ENCODE data around the gene EIF4B. TPM values are rescaled to one million over a fixed set of nuclear protein-coding genes. Genes with fewer than 3 reads are reported as not detected.
"Not testable (repeated sequence)": the region's sequence is repeated elsewhere in the genome, so short reads cannot be mapped to it uniquely, and the experiment has no call there.

Gene EIF4B
- total RNA-seq, 1 donor from 2014 or later = 436 TPM

- TF ChIP-seq CTCF (IDR thresholded peaks at IDR 0.05) = no peak
Observed at GRCh38 chr12:53004582-53004981, 1.7 kb upstream of the EIF4B start.

GRCh38 chr12:53005215-53005985 lies 856 bp upstream of the EIF4B start:
- TF ChIP-seq CTCF (IDR thresholded peaks at IDR 0.05) = no peak
- Histone ChIP-seq H3K4me1 (peaks cover 39% of the 10 kb centered on the region), H3K36me3 (peaks cover 5% of the 10 kb centered on the region), H3K27ac (peak overlapping the region; percentile 80), H3K27me3 (no peaks in the 10 kb centered on the region), H3K4me3 (peak overlapping the region; percentile 91), H3K9me3 (no peaks in the 10 kb centered on the region)
- ATAC-seq = no peak
- intact Hi-C loops (cut with DNase I) = no loop called here
- DNase-seq = peak; percentile 68

More at GRCh38 chr12:53004582-53004981, 1.7 kb upstream of the EIF4B start:
- H3K27me3 ChIP-seq = no peaks in the 10 kb centered on the region
- no peak overlapping the region for H3K27ac ChIP-seq
- ATAC-seq (no peak), DNase-seq (no peak)
- H3K9me3 ChIP-seq = no peaks in the 10 kb centered on the region
- intact Hi-C loops (cut with DNase I) = no loop called here
- H3K36me3 ChIP-seq = peaks cover 5% of the 10 kb centered on the region
- no peak overlapping the region for H3K4me3 ChIP-seq
- peaks cover 30% of the 10 kb centered on the region for H3K4me1 ChIP-seq

GRCh38 chr12:53006810-53007309 lies 604 bp downstream of the EIF4B start:
- peak overlapping the region; percentile 80 for H3K27ac ChIP-seq
- peak; percentile 90 for DNase-seq
- no peaks in the 10 kb centered on the region for H3K27me3 ChIP-seq
- peaks cover 39% of the 10 kb centered on the region for H3K4me1 ChIP-seq
- peak overlapping the region; percentile 91 for H3K4me3 ChIP-seq
- intact Hi-C loops (cut with DNase I) = no loop called here
- H3K36me3 ChIP-seq = peaks cover 5% of the 10 kb centered on the region
- TF ChIP-seq CTCF (IDR thresholded peaks at IDR 0.05) = no peak
- ATAC-seq = peak; percentile 63
- no peaks in the 10 kb centered on the region for H3K9me3 ChIP-seq

- peak overlapping the region; percentile 91 for H3K4me3 ChIP-seq
- no peak overlapping the region for H3K27ac ChIP-seq
- DNase-seq (no peak), ATAC-seq (no peak)
- H3K27me3 ChIP-seq = no peaks in the 10 kb centered on the region
- H3K4me1 ChIP-seq = peaks cover 39% of the 10 kb centered on the region
- no peaks in the 10 kb centered on the region for H3K9me3 ChIP-seq
- intact Hi-C loops (cut with DNase I) = no loop called here
- no peak for TF ChIP-seq CTCF (IDR thresholded peaks at IDR 0.05)
- H3K36me3 ChIP-seq = peaks cover 5% of the 10 kb centered on the region
Observed at GRCh38 chr12:53007343-53007742, 1.1 kb downstream of the EIF4B start.

GRCh38 chr12:53008760-53009159 lies 2.5 kb downstream of the EIF4B start:
- H3K27me3 ChIP-seq; H3K9me3 ChIP-seq; ATAC-seq; DNase-seq; H3K36me3 ChIP-seq; intact Hi-C loops (cut with DNase I); H3K4me3 ChIP-seq; H3K27ac ChIP-seq: not testable (repeated sequence)
- H3K4me1 ChIP-seq = peaks cover 39% of the 10 kb centered on the region

- TF ChIP-seq CTCF (IDR thresholded peaks at IDR 0.05) = no peak
- ATAC-seq = no peak
- Histone ChIP-seq H3K36me3 (peaks cover 6% of the 10 kb centered on the region), H3K27me3 (no peaks in the 10 kb centered on the region), H3K4me3 (no peak overlapping the region), H3K9me3 (no peaks in the 10 kb centered on the region), H3K4me1 (peaks cover 33% of the 10 kb centered on the region), H3K27ac (no peak overlapping the region)
- DNase-seq = no peak
- intact Hi-C loops (cut with DNase I) = no loop called here
Observed at GRCh38 chr12:53010955-53011354, 4.7 kb downstream of the EIF4B start.

All from upper lobe of right lung (tissue), 1 donor.